Stimulated activated CD8-positive, alpha-beta memory T cell treated with anti-CD3 and anti-CD28 coated beads, Interleukin-15, amount 100 ng/mL, for 4 hours (primary cell): Measurements from ENCODE around the gene MRGPRD.

ENCODE experiments used
- DNase-seq, 2 donors: peaks; one replicate each; pipeline ENCODE4 v3.0.0-alpha.2; 2020; ENCODE audit warnings: low read depth in 2 of 2

Gene MRGPRD

DNA sequence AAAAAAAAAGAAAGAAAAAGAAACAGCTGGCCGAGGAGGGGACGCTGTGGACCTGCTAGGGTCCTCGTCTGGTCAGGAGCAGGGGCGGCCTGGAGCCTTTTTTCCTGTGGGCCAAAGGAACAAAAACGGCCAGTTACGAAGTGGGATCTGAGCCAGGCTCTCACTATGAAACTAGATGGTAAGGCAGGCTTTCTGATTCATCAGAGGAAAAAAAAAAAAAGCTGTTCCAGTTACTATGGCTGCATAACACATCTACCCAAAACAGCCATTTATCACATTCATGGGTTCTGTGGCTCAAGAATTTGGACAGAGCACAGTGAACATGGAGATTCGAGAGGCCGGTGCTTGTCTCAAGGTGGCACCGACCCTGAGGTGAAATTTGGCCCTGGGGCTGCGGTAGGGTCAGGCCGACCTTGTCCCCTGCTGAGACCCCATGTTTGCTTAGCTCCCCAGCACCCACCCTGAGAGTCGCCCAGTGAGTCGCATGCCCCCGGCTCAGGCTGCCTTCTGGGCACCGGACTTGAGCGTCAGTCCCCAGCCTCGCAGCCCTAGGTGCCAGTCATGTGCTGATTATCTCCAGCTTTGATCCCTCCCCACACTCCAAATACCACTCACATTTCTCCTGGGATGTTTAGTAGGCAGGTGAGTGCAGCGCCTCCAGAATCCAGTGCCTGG lies 34.2 kb downstream of the MRGPRD start:
- DNase-seq = no peak

DNA sequence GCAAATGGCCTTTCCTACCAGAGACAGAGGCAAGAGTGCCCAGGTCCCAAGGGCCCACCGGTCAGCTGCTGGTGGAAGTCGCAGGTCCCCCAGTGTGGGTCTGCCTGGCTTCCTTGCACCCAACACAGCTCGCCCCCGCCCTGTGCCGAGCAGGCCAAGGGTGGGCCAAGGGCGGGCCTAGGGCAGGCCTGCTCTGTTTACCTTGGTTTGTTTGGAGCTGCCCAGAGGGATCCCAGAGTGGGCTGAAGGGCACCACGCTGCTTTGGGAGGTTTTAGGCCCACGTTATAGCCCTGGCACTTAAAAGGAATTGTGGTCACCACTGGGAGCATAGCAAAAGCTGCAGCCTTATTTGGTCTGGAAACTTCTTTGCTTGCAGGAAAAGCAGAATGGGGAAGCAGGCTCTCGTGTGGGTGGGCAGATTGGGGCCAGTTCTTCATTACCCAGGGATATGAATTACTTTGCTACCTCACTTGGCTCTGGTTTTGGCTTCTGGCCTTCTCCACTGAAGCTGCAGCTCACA lies 38.0 kb downstream of the MRGPRD start:
- DNase-seq = no peak

DNA sequence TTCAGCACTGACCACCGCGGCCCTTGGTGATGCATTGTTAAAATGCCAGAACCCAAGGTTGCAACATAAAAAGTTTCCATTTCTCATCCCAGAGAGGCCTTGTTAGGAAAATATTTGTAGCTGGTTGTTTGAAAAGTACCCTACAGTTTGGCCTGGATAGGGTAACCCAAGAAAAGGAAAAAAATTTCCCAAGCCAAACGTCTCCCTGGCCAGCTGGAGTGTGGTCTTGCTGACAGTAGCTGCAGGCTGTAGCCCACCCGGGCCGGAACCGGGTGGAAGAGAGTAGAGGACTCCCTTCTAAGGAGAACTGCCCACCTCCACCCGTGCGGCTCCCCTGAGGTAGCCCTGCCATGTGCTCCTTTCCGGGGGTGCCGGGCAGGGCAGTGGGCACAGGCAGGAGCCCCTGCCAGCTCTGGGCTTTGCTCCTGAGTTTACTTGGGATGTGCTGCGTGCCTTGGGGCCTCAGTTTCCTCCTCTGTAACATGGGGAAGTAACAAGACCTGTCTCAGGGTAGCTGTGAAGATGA lies 38.6 kb downstream of the MRGPRD start:
- no peak for DNase-seq

DNA sequence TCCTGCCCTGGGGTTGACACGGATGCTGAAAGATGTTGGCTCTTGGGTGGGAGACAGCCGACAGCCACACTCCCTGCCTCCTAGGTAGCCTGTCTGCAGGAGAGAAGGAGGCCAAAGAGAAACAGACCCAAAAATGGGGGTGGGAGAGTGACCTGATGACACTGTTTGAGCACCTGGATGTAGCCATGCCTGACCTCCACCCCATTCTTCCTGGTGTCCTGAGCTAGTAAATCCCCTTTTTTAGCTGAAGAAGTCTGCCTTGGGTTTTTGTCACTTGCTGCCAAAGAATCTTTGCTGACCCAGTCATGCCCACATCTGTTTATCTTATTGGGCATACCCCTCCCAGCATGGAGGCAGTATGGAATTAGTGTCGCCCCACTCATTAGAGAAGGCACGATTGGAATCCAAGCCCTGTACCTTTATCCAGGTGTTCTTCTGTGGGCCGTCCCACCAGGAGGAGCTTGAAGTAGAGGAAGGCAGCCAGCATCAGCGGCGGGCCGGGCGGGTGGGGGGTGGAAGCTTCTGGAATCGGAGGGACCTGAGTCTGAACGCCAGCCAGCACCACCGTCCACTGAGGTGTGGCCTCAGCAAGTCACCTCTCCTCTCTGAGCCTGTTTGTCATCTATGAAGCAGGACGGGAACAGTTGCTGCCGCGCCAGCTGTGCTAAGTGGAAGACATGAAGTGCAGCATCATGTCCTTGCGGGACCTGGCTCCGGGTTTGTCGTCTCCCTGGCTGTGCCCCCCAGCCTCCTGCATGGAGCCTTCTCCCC lies 39.3 kb downstream of the MRGPRD start:
- no peak for DNase-seq

DNA sequence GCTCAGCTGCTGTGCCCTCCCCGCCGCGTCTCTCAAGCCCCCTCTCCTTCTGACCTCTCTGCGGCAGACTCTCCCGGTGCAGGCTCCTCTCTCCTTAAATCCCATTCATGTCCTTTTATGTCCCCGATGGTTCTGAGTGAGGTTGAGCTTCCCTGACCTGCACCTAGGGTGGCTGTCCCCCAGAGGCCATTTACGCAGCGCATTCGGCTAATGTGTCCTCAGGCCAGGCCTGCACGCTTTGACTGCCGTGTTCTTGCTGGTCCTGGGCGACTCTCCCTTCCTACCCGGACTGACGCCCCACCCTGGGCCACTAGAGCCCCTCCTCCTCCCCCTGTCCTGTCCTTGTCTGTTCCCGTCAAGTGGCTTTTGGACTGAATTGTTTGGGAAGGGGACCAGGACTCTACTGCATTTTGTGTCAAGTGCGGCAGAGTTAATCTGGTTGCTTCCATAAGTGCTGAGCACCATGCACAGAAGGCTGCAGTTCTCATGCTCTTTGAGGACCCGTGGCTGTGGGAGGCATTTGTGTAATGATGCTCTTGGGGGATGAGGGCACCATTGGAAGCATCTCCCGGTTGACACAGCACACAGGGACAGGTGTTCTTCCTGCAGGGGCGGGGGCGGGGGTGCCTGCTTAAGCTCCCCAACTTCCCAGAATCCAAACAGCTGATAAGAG lies 40.0 kb downstream of the MRGPRD start:
- no peak for DNase-seq

DNA sequence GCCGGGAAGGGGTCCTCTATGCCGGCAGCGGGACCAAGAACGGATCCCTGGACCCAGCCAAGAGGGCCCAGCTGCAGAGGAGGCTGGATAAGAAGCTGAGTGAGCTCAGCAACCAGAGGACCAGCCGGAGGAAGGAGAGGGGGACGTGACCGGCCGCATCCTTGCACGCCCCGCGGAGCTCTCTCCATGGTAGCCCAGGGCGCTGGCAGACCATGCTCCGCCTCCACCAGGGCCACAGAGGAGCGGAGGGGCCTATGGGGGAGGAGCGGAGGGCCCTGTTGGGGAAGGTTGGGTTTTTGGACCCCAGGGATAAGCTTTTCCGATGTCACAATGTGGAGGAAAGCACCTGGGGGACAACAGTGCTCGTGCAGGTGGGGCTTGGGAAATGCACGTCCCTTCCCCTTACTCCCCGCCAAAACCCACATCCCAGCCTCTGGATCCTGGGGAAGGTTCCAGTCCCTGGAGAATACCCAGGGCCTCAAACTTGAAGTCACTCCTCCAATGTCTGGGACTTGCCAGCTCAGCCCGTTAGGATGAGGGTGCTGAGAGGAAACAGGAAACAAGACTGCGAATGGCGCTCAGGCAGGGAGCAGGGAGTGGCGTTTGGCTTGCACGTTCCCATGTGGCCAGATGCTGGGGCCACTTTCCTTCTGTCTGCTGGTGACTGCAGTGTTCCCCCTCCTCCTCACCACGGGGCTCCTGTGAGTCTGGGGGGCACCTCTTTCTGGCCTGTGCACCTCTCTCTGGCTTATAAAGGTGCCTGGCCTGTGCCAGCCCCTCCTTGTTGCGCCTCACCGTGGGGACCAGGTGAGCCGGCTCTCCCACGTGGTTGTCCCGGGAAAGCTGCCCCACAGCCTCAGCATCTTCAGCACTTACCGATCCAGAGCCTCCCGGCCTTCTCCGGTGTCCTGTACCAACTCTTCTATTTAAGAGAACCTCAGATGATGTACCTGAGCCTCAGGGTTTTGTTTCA lies 40.9 kb downstream of the MRGPRD start:
- DNase-seq = no peak

DNA sequence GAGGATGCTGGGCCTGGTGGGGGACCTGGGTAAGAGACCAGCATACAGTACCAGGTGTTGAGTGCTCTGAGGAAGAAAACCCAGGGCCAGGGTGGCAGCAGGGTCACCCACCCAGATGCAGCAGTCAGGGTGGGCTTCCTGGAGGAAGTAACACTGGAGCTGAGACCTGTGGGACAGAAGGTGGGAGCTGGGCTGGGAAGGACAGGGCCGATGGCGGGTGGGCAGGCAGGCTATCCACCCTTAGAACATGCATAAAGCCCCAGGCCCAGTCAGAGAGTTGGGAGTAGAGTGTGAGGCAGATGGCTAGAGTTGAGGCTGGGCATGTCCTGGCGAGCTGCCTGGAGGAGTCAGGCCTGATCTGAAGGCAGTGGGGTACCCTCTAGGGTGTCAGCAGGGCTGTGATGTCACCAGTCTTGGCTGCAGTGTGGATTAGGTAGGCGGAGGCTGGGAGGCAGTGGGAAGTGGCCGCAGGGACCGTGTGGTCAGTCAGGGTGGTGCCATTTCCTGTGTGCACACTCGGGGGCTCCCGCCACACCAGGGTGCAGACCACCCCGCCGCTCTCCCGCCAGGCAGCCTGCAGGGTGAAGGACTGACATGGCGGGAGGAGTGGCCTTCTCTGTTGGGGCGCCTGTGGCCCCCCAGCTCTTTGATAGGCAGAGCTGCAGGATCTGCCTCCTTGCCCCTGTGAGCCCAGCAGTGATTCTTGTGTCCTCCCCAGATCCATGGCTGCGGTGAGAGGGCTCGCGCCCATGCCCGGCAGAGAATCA lies 41.8 kb downstream of the MRGPRD start:
- no peak for DNase-seq

DNA sequence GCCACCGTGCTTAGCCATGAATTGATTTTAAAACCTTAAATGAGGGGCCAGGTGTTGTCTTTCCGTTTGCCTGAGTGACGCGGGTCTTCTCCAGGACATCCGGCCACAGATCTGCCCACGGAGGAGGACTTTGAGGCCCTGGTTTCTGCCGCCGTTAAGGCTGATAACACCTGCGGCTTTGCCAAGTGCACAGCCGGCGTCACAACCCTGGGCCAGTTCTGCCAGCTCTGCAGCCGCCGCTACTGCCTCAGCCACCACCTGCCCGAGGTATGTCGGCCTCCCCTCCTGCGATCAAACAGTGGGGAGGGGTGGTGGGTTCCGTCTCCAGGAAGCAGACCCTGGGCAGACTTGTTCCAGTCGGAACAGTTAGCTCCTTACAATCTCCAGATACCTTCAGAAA lies 42.7 kb downstream of the MRGPRD start:
- DNase-seq = no peak

DNA sequence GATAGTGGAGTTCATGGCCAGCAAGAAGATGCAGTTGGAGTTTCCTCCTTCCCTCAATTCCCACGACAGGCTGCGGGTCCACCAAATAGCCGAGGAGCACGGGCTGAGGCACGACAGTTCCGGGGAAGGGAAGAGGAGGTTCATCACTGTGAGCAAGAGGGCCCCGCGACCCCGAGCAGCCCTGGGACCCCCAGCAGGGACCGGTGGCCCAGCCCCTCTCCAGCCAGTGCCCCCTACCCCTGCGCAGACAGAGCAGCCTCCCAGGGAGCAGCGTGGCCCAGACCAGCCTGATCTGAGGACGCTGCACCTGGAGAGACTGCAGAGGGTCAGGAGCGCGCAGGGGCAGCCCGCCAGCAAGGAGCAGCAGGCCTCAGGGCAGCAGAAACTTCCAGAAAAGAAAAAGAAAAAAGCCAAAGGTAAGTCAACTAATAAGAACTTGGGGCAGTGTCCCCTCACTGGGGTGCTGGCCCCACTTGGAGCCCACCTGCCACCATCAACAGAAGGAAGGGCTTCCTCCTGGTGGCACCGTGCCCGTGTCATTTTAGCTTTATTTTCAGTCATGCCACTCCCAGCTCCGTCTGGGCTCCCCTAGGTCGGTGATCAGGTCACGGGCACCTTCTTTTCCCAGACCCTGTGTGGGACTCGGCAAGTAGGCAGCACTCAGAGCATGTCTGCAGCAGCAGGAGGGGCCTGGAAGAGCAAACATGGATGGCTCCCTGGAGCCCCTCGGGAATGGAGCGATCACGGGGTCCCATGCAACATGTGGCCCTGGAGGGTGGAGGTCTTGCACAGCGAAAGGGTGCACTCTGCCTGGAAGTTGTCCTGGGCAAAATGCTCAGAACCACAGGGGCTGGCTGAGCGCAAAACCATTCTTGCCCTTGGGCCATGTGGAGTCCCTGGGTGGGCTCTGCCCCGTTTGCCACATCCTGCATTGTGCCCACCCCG lies 43.8 kb downstream of the MRGPRD start:
- no peak for DNase-seq

DNA sequence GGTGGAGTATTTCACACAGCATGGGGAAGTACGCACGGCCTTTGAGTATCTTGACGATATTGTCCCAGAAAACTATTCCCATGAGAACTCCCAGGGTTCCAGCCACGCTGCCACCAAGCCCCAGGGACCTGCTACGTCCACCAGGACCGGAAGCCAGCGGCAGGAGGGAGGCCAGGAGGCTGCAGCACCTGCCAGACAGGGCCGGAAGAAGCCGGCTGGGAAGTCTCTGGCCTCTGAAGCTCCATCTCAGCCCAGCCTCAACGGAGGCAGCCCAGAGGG lies 44.5 kb downstream of the MRGPRD start:
- no peak for DNase-seq

DNA sequence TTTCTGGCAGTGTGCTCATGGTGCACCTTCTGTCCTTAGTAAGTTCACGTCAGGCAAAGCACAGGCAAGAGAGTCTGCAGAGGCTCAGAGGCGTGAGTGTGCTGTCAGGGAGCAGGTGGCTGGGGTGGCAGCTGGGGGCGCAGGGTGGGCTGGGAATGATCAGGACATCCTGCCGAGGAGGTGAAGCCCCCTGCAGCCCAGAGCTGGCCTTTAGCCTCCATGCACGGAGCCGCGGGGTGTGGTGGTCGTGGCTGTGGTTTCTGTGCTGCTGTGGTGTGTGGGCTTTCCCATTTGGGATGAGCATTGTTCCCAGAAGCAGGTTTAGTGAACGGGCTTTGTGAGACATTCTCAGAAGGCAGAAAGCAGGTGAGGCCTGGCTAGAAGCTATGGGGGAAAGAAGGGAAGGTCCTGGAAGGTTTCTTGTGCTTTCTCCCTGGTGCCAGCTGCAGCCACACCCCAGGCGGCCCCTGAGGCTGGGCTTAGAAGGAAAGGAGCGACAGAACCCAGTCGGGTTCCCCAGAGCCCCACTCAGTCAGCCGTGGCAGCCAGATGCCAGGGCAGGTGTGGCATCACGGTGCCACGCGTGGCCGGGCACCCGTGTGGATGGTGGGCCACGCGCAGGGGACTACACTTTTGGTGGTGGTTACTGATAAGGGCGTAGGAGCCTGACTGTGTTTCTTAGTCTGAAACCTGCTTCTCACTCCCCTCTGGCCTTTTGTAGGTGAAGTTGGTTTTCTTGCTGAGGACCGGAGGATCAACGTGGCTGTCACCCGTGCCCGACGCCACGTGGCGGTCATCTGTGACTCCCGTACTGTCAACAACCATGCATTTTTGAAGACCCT lies 45.0 kb downstream of the MRGPRD start:
- no peak for DNase-seq

DNA sequence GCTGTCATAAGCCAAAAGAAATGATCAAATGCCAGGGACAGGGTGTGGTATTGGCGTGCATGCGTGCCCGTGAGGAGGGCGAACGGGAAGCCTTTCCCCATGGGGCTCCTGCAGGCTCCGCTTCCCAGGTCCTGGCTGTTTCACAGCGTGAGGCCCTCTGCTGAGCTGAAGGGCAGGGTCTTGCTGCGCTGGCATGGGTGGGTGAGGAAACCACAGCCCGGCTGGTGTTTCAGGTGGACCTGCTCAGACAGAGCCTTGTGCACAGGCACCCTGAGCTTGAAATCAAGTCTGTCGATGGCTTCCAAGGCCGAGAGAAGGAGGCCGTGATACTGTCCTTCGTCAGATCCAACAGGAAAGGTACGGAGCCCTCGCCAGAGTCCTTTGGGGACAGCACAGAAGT lies 45.7 kb downstream of the MRGPRD start:
- DNase-seq = no peak

DNA sequence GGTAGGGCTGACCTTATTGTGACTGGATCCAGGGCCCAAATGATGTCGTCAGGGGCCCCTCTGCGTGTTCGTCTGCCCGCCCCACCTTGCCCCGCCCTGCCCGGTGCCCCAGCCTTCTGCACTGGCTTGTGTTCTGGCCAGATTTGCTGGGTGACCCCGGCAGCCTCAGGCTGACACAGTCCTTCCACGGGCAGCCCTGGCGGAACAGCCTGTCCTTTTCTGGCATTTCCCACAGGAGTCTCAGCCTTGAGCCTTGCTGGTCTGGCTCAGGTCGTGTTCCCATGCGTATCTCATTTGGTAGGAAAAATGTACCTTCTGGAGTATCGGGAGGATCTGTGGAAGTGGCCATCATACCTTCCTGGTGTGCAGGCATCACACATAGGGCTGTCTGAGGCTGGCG lies 46.1 kb downstream of the MRGPRD start:
- DNase-seq = no peak

DNA sequence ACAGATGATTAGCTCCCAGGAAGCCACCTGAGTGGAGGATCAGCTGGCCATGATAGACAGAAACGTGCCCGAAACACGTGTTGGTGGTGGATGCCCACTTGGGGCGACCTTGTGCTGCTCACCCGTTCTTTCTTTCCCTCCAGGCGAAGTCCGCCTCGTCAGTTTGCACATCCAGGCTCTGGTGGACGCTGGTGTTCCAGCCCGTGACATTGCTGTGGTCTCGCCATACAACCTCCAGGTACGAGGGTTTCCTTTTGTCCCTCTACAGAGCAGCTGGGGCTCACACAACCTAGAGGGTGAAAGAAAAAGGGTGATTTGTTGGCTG lies 46.5 kb downstream of the MRGPRD start:
- DNase-seq = no peak

DNA sequence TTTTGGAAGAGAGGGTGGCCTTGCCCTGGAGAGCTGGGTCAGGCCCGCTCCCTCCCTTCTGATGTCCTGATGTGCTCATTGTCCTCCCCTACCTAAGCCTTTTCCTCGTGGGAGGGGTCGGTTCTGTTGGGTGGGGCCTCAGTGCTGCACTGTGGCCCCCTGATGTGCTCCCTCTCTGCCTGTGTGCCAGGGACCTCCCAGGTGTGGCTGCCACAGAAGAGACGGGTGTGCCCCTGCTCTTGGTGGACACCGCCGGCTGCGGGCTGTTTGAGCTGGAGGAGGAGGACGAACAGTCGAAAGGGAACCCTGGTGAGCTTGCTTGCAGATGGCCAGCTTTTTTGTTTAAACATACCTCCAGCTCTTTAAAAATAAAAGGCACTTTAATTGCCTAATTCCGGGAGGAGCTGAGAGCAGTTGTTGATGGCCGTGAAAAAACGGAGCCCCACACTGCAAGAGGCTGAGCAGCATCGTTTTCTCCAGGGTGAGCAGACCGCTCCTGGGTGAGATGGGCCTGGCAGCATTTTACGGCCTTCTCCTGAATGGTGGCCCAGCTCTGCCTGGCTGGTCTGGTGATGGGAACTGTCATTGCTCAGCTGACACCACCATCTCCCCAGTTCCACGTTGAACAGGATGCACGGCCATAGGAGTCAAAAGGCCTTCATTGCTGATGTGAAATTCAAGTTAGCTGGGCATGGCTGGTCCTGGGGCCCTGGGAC lies 47.0 kb downstream of the MRGPRD start:
- no peak for DNase-seq

DNA sequence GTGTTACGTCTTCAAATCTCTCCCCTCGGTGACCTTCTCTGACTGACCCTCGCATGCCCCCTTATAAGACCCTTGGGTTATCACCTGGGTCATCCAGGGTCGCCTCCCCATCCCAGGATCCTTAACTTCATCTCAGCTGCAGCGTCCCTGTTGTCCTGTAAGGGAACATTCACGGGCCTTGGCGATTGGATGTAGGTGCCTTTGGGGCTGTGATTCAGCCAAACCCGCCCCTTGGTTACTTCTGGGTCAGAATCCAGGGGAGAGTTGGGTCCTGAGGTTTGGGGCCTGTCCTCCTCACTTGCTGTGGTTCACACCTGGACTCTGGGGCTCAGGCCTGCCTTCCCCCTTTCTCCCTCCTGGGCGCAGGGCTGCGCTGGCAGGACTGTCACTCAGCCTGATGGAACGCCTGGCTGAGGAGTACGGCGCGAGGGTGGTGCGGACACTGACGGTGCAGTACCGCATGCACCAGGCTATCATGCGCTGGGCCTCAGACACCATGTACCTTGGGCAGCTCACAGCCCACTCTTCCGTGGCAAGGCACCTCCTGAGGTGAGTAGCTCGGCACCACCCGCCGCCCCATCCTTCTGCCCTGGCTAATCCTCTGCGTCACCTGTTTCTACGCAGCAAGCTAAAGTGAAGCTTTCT lies 47.7 kb downstream of the MRGPRD start:
- no peak for DNase-seq

DNA sequence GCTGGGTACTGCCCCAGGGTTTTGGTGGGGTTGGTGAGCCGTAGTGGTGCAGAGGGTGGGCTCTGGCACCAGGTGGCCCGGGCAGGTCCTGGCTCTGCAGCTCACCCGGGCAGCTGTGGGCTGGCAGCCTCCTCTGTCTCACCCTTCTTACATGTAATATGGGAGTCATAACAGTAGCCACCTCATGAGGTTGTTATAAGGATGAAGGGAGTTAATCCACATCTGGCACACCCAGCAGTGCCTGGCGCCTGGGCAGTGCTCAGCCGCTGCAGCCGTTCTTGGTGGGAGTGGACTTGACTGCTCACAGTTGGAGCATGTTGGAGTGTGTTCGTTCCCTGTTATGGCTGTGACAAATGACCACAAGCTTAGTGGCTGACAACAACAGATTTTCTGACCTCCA lies 48.4 kb downstream of the MRGPRD start:
- DNase-seq = no peak

DNA sequence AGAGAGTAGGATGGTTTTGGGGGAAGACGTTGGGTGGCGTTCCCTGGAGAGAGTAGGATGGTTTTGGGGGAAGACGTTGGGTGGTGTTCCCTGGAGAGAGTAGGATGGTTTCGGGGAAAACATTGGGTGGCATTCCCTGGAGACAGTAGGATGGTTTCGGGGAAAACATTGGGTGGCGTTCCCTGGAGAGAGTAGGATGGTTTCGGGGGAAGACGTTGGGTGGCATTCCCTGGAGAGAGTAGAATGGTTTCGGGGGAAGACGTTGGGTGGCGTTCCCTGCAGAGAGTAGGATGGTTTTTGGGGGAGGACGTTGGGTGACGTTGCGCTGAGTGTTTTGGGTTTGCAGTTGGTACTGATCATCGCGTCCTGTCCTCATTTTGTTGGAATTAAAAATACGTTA lies 48.9 kb downstream of the MRGPRD start:
- DNase-seq = no peak
